ENCODE measurements around the gene KCNK15.

Gene KCNK15

DNA sequence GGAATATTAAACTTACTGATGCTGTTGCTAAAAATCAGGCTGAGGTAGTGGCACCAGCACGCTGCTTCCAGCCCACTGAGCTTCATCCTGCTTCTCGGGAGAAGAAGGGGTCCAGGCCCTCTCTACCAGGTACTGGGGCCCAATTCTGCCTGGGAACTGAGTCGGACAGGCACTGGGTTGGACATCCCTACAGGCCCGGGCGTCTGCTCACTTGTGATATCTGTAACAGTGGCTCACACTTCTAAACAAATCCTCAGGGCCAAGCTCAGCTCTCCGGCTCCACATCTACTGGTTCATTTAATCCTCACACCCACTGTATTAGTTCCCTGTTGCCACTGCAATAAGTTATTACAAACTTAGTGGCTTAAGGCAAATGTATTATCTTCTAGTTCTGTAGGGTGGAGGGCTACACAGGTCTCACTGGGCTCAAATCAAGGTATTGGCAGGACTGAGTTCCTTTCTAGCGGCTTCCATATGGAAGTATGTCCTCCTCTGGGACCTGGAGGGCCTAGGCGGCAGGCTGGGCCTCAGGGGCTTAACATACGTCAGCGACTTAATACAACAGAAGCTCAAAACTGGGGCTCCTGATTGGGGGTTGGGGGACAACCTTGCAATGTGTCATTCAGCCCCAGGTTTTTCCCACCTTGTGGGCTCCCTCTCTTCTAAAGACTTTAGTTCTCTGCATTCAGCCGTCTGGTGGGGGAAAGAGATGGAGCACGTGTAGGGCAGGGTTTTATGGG, 1.6 kb upstream of the KCNK15 start:
- DNase-seq: no peak
- TF ChIP-seq, protein P1, sequence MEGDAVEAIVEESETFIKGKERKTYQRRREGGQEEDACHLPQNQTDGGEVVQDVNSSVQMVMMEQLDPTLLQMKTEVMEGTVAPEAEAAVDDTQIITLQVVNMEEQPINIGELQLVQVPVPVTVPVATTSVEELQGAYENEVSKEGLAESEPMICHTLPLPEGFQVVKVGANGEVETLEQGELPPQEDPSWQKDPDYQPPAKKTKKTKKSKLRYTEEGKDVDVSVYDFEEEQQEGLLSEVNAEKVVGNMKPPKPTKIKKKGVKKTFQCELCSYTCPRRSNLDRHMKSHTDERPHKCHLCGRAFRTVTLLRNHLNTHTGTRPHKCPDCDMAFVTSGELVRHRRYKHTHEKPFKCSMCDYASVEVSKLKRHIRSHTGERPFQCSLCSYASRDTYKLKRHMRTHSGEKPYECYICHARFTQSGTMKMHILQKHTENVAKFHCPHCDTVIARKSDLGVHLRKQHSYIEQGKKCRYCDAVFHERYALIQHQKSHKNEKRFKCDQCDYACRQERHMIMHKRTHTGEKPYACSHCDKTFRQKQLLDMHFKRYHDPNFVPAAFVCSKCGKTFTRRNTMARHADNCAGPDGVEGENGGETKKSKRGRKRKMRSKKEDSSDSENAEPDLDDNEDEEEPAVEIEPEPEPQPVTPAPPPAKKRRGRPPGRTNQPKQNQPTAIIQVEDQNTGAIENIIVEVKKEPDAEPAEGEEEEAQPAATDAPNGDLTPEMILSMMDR (IDR thresholded peaks at IDR 0.05; ENCODE audit: low read length): no peak
- no peak for TF ChIP-seq EZH2 (optimal IDR thresholded peaks at IDR 0.05; ENCODE audit: low read depth, low read length)
- no peak for TF ChIP-seq EZH2phosphoT487 (IDR thresholded peaks at IDR 0.05; ENCODE audit: low read length)
- no peaks in the 10 kb centered on the region for H3K9me3 ChIP-seq (replicated peaks; ENCODE audit: insufficient read depth, low read length)

GRCh38 chr20:44745122-44745597, 505 bp upstream of the KCNK15 start:
- no peak overlapping the region for H2AFZ ChIP-seq (ENCODE audit: low read length)
- no peak overlapping the region for H3K9ac ChIP-seq (ENCODE audit: low read length)

More for the DNA sequence above, 1.6 kb upstream of the KCNK15 start:
- H4K20me1 ChIP-seq (ENCODE audit: insufficient read depth, low read length): no peaks in the 10 kb centered on the region
- H3K27me3 ChIP-seq (replicated peaks; ENCODE audit: insufficient read depth, low read length): peaks cover 62% of the 10 kb centered on the region
- no peaks in the 10 kb centered on the region for H3F3A ChIP-seq (ENCODE audit: insufficient read depth, low read length)
- no peak overlapping the region for H3K9ac ChIP-seq (ENCODE audit: low read length)
- H2AFZ ChIP-seq (ENCODE audit: low read length): no peak overlapping the region
- no peak overlapping the region for H3K4me2 ChIP-seq (ENCODE audit: low read depth, low read length)
- H3K4me3 ChIP-seq (ENCODE audit: low read length): no peak overlapping the region
- H3K27ac ChIP-seq (ENCODE audit: low read length): no peak overlapping the region
- no peaks in the 10 kb centered on the region for H3K36me3 ChIP-seq (replicated peaks; ENCODE audit: insufficient read depth, low read length)
- no peaks in the 10 kb centered on the region for H3K79me2 ChIP-seq (ENCODE audit: low read length)
- H3K9me2 ChIP-seq (replicated peaks; ENCODE audit: insufficient read depth, low read length): no peaks in the 10 kb centered on the region
- peaks cover 3% of the 10 kb centered on the region; the same call in 1 of the 2 replicates for H3K4me1 ChIP-seq (ENCODE audit: low read length)

GRCh38 chr20:44746367-44747165, 901 bp downstream of the KCNK15 start:
- Histone ChIP-seq H3K27me3 (replicated peaks; ENCODE audit: insufficient read depth, low read length) (peaks cover 72% of the 10 kb centered on the region), H3K36me3 (replicated peaks; ENCODE audit: insufficient read depth, low read length) (no peaks in the 10 kb centered on the region), H4K20me1 (ENCODE audit: insufficient read depth, low read length) (no peaks in the 10 kb centered on the region), H3F3A (ENCODE audit: insufficient read depth, low read length) (no peaks in the 10 kb centered on the region), H3K4me2 (ENCODE audit: low read depth, low read length) (peak overlapping the region; percentile 87), H3K4me1 (ENCODE audit: low read length) (peaks cover 3% of the 10 kb centered on the region; the same call in 1 of the 2 replicates), H3K27ac (ENCODE audit: low read length) (no peak overlapping the region), H3K79me2 (ENCODE audit: low read length) (no peaks in the 10 kb centered on the region), H3K9ac (ENCODE audit: low read length) (no peak overlapping the region), H2AFZ (ENCODE audit: low read length) (no peak overlapping the region), H3K9me2 (replicated peaks; ENCODE audit: insufficient read depth, low read length) (no peaks in the 10 kb centered on the region), H3K9me3 (replicated peaks; ENCODE audit: insufficient read depth, low read length) (no peaks in the 10 kb centered on the region), H3K4me3 (ENCODE audit: low read length) (peak overlapping the region; percentile 50)
- no peak for TF ChIP-seq EZH2phosphoT487 (IDR thresholded peaks at IDR 0.05; ENCODE audit: low read length)
- TF ChIP-seq, protein P1 (IDR thresholded peaks at IDR 0.05; ENCODE audit: low read length): no peak
- TF ChIP-seq EZH2 (optimal IDR thresholded peaks at IDR 0.05; ENCODE audit: low read depth, low read length): no peak
- no peak for DNase-seq

More at GRCh38 chr20:44745122-44745597, 505 bp upstream of the KCNK15 start:
- H3K9me2 ChIP-seq (replicated peaks; ENCODE audit: insufficient read depth, low read length): no peaks in the 10 kb centered on the region
- H3F3A ChIP-seq (ENCODE audit: insufficient read depth, low read length): no peaks in the 10 kb centered on the region
- TF ChIP-seq EZH2phosphoT487 (IDR thresholded peaks at IDR 0.05; ENCODE audit: low read length): no peak
- no peak for TF ChIP-seq EZH2 (optimal IDR thresholded peaks at IDR 0.05; ENCODE audit: low read depth, low read length)
- TF ChIP-seq, protein P1 (IDR thresholded peaks at IDR 0.05; ENCODE audit: low read length): no peak
- no peak overlapping the region for H3K27ac ChIP-seq (ENCODE audit: low read length)
- H3K79me2 ChIP-seq (ENCODE audit: low read length): no peaks in the 10 kb centered on the region
- H4K20me1 ChIP-seq (ENCODE audit: insufficient read depth, low read length): no peaks in the 10 kb centered on the region
- no peaks in the 10 kb centered on the region for H3K9me3 ChIP-seq (replicated peaks; ENCODE audit: insufficient read depth, low read length)
- no peak overlapping the region for H3K4me3 ChIP-seq (ENCODE audit: low read length)
- H3K27me3 ChIP-seq (replicated peaks; ENCODE audit: insufficient read depth, low read length): peaks cover 69% of the 10 kb centered on the region
- no peaks in the 10 kb centered on the region for H3K36me3 ChIP-seq (replicated peaks; ENCODE audit: insufficient read depth, low read length)
- H3K4me2 ChIP-seq (ENCODE audit: low read depth, low read length): no peak overlapping the region
- DNase-seq: no peak
- peaks cover 3% of the 10 kb centered on the region; the same call in 1 of the 2 replicates for H3K4me1 ChIP-seq (ENCODE audit: low read length)

All from MM.1S (cell line).